Measurements from ENCODE around the gene LY6G6F. TPM values are rescaled to one million over a fixed set of nuclear protein-coding genes. Genes with fewer than 3 reads are reported as not detected.
A peak's percentile ranks its signal among the peaks of the same experiment; 100 is the strongest.

Gene LY6G6F
- total and polyA plus RNA-seq, 2 of the 13 experiments (the other 11 are each of a cell fraction or from before 2014, with no cell fraction given) = not detected

DNA sequence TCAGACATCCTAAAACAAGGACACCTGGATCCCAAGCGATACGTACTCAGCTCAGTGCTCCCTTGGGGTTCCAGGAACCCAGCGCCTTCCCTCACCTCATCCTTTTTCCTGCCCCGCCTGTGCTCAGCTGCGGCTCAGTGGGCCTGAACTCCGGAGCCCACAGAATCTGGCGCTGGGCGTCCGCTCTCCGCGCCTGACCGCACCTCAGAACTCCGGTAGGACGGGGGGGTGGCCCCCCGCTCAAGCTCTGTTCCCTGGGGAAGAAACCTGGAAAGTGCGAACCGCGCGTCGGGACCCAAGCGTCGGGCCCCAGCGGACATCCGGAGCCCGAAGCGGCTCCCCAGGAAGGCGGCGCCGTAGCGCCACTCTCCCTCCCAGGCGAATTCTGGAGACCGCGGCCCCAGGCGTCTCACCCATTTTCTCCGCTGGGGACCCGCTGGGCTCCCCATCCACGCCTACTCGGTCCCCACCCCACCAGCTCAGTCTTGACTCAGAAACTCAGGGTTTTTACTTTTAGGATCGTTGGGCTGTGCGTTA, 25.5 kb upstream of the LY6G6F start:
- no peak overlapping the region for H2AFZ ChIP-seq (ENCODE audit: low read length)
- no peak overlapping the region for H3K4me3 ChIP-seq (replicated peaks in 1 of 3; ENCODE audit: insufficient read depth in 1 of 3, low read depth in 2 of 3, low read length in 3 of 3)
- FAIRE-seq = no peak
- H3K4me2 ChIP-seq (ENCODE audit: low read depth, low read length) = peak overlapping the region; percentile 63; the same call in 1 of the 2 replicates
- H3K27me3 ChIP-seq (ENCODE audit: control insufficient read depth in 1 of 2, insufficient read depth in 2 of 2, low read length in 2 of 2) = no peaks in the 10 kb centered on the region
- H3K79me2 ChIP-seq (ENCODE audit: insufficient read depth, low read length) = no peaks in the 10 kb centered on the region
- peaks cover under 1% of the 10 kb centered on the region in 2 experiments; a peak in 2 of 5 replicates for H3K36me3 ChIP-seq (replicated peaks in 1 of 2; ENCODE audit: control insufficient read depth in 1 of 2, insufficient read depth in 2 of 2, low read length in 2 of 2)
- no peak for DNase-seq (ENCODE audit: low spot score)
- ATAC-seq = peak; percentile 4
- H3K9me3 ChIP-seq (ENCODE audit: low read length) = no peaks in the 10 kb centered on the region
- in situ Hi-C loops (cut with HindIII; ENCODE audit: extremely low pct_ligation_motif_present, low pct_unique_long_range_greater_than_20kb) (loop anchor here (5.0 kb wide), 1 partner anchor 86 kb away; no protein-coding TSS in a partner anchor), intact Hi-C loops (cut with micrococcal nuclease; ENCODE audit: unreplicated experiment) (loop anchor here (2.0 to 5.0 kb wide), 3 partner anchors 22 to 142 kb away; partner anchors contain the start of genes ABHD16A and LY6G6D)
- H3K27ac ChIP-seq (ENCODE audit: extremely low read length, insufficient read depth, low read length) = no peak overlapping the region
- no TSS peak for BruUV-seq (replicated peaks)
- CTCF ChIA-PET (ENCODE audit: low intra/inter-chr PET ratio, low total read pairs) = interaction anchor here (0.7 to 3.9 kb wide), 8 partner anchors 9 to 436 kb away, joined by 3 to 30 read pairs (median 3); partner anchors contain the start of gene DDAH2
- POLR2A ChIA-PET = interaction anchor here (0.6 to 1.9 kb wide), 4 partner anchors 10 to 168 kb away, joined by 4 to 5 read pairs (median 4); partner anchors contain the start of genes ABHD16A and HSPA1B
- H3K4me1 ChIP-seq (ENCODE audit: insufficient read depth, low read length) = peaks cover 26% of the 10 kb centered on the region
- no peak overlapping the region for H3K9ac ChIP-seq (ENCODE audit: insufficient read depth, low read depth, low read length)
- H4K20me1 ChIP-seq (ENCODE audit: insufficient read depth, low read length) = no peaks in the 10 kb centered on the region
- WGBS (ENCODE audit: low lambda C conversion rate) = 96% methylated on average over 40 of the region's 40 CpGs
- no peak for TF ChIP-seq HNF4G (IDR thresholded peaks at IDR 0.05; ENCODE audit: borderline replicate concordance, low read depth, low read length)
- no peak for TF ChIP-seq HNF4G (CRISPR knock-in tag; IDR thresholded peaks at IDR 0.05; ENCODE audit: borderline replicate concordance, low read depth)
- 0 out of 2 replicates have a peak, but pooled peaks have one; percentile 3 for TF ChIP-seq KDM3A (CRISPR knock-in tag; IDR thresholded peaks at IDR 0.05; ENCODE audit: low read depth)
- TF ChIP-seq ZNF616 (CRISPR knock-in tag; IDR thresholded peaks at IDR 0.05; ENCODE audit: low read depth) = no peak
- TF ChIP-seq DMTF1 (CRISPR knock-in tag; IDR thresholded peaks at IDR 0.05) = no peak
- peak; percentile 13; the same call in 1 of the 2 replicates for TF ChIP-seq GABPB1 (CRISPR knock-in tag; IDR thresholded peaks at IDR 0.05)
- TF ChIP-seq, protein P1, sequence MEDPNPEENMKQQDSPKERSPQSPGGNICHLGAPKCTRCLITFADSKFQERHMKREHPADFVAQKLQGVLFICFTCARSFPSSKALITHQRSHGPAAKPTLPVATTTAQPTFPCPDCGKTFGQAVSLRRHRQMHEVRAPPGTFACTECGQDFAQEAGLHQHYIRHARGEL (CRISPR knock-in tag; IDR thresholded peaks at IDR 0.05) = 0 out of 2 replicates have a peak, but pooled peaks have one; percentile 6
- TF ChIP-seq ZSCAN9 (CRISPR knock-in tag; IDR thresholded peaks at IDR 0.05; ENCODE audit: borderline replicate concordance) = no peak
- TF ChIP-seq, protein P2, sequence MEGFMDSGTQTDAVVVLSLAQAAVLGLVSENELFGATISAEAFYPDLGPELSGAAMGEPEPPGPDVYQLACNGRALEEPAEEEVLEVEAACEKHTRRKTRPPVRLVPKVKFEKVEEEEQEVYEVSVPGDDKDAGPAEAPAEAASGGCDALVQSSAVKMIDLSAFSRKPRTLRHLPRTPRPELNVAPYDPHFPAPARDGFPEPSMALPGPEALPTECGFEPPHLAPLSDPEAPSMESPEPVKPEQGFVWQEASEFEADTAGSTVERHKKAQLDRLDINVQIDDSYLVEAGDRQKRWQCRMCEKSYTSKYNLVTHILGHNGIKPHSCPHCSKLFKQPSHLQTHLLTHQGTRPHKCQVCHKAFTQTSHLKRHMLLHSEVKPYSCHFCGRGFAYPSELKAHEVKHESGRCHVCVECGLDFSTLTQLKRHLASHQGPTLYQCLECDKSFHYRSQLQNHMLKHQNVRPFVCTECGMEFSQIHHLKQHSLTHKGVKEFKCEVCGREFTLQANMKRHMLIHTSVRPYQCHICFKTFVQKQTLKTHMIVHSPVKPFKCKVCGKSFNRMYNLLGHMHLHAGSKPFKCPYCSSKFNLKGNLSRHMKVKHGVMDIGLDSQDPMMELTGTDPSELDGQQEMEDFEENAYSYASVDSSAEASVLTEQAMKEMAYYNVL (CRISPR knock-in tag; IDR thresholded peaks at IDR 0.05; ENCODE audit: borderline replicate concordance) = no peak
- TF ChIP-seq ZHX2 (IDR thresholded peaks at IDR 0.05; ENCODE audit: low read depth) = no peak
- no peak for TF ChIP-seq ZHX2 (CRISPR knock-in tag; IDR thresholded peaks at IDR 0.05; ENCODE audit: borderline replicate concordance)
- TF ChIP-seq LCORL (IDR thresholded peaks at IDR 0.05) = no peak
- no peak for TF ChIP-seq LCORL (CRISPR knock-in tag; IDR thresholded peaks at IDR 0.05)
- TF ChIP-seq ZMYM4 (CRISPR knock-in tag; IDR thresholded peaks at IDR 0.05) = no peak
